Measurements from ENCODE around the gene SPDYE2.
A peak's percentile ranks its signal among the peaks of the same experiment; 100 is the strongest.
"Not testable (repeated sequence)": the region's sequence is repeated elsewhere in the genome, so short reads cannot be mapped to it uniquely, and the experiment has no call there.

The SPDYE2 gene

GRCh38 chr7:102604431-102605145, 53.6 kb downstream of the SPDYE2 start:
- H3K36me3 ChIP-seq; H3K4me1 ChIP-seq; H3K4me3 ChIP-seq (ENCODE audit: low read depth, low read length); H3K27me3 ChIP-seq; H3K9me3 ChIP-seq; DNase-seq: not testable (repeated sequence)

GRCh38 chr7:102606848-102607247, 55.8 kb downstream of the SPDYE2 start:
- H3K27me3 ChIP-seq; H3K36me3 ChIP-seq; H3K9me3 ChIP-seq; H3K4me3 ChIP-seq (ENCODE audit: low read depth, low read length); DNase-seq; H3K4me1 ChIP-seq: not testable (repeated sequence)

- H3K4me1 ChIP-seq; H3K4me3 ChIP-seq (ENCODE audit: low read depth, low read length); H3K9me3 ChIP-seq; H3K27me3 ChIP-seq; H3K36me3 ChIP-seq; DNase-seq: not testable (repeated sequence)
Measured at GRCh38 chr7:102609734-102610133, 58.7 kb downstream of the SPDYE2 start.

GRCh38 chr7:102610441-102610840, 59.4 kb downstream of the SPDYE2 start:
- H3K4me3 ChIP-seq (ENCODE audit: low read depth, low read length); H3K27me3 ChIP-seq; H3K36me3 ChIP-seq; DNase-seq; H3K9me3 ChIP-seq; H3K4me1 ChIP-seq: not testable (repeated sequence)

- not testable (repeated sequence) for H3K36me3 ChIP-seq; H3K27me3 ChIP-seq; H3K9me3 ChIP-seq; H3K4me1 ChIP-seq; DNase-seq; H3K4me3 ChIP-seq (ENCODE audit: low read depth, low read length)
Measured at GRCh38 chr7:102611013-102611674, 60.1 kb downstream of the SPDYE2 start.

GRCh38 chr7:102611675-102612325, 60.8 kb downstream of the SPDYE2 start:
- not testable (repeated sequence) for H3K9me3 ChIP-seq; H3K4me3 ChIP-seq (ENCODE audit: low read depth, low read length); H3K4me1 ChIP-seq; H3K36me3 ChIP-seq; H3K27me3 ChIP-seq
- peak; percentile 18 for DNase-seq
